Transverse colon (tissue), 4 donors: ENCODE data around the gene GNGT1. TPM values are rescaled to one million over a fixed set of nuclear protein-coding genes. Genes with fewer than 3 reads are reported as not detected.
A peak's percentile ranks its signal among the peaks of the same experiment; 100 is the strongest.

ENCODE experiments used
- DNase-seq: peaks from one replicate; pipeline ENCODE4 v3.0.0-alpha.2; 2019
- H3K27ac ChIP-seq, 4 donors: fragments of 200-600 bp; sonication (generic); 2 replicates each; pipeline ENCODE4 v1.5.1; 2016 to 2018; ENCODE audit warnings: inconsistent platforms in 4 of 4
- H3K27me3 ChIP-seq: fragments of 200-600 bp; sonication (generic); 2 replicates; pipeline ENCODE4 v1.5.1; 2017; ENCODE audit warnings: inconsistent platforms
- H3K36me3 ChIP-seq, 4 donors: fragments of 200-600 bp; sonication (generic); 2 replicates each; pipeline ENCODE4 v1.5.1; 2017 to 2019; ENCODE audit warnings: inconsistent platforms in 4 of 4
- H3K4me1 ChIP-seq, 4 donors: fragments of 200-600 bp; sonication (generic); 2 replicates each; pipeline ENCODE4 v1.5.1; 2017 to 2020; ENCODE audit warnings: inconsistent platforms in 4 of 4
- H3K4me3 ChIP-seq, 4 donors: fragments of 200-600 bp; sonication (generic); 1 replicate in 1 of 4; 2 replicates in 3 of 4; pipeline versions ENCODE4 v1.5.1 to v1.6.1; 2017 to 2019; ENCODE audit warnings: inconsistent platforms in 4 of 4
- H3K9me3 ChIP-seq, 2 donors: fragments of 200-600 bp; sonication (generic); 2 replicates each; pipeline ENCODE4 v1.5.1; 2017 to 2019; ENCODE audit warnings: inconsistent platforms in 2 of 2
- CTCF ChIP-seq, 5 experiments: fragments of 200-600 bp in 3 of 5; fragments of 450-650 bp in 2 of 5; sonication (generic) in 3 of 5; IDR thresholded peaks; 1 replicate in 2 of 5; 2 replicates in 3 of 5; pipeline ENCODE4 v1.5.1; 2016 to 2017; ENCODE audit warnings: antibody characterized with exemption in 5 of 5, inconsistent platforms in 3 of 5, mild to moderate bottlenecking in 2 of 5, moderate library complexity in 1 of 5
- EP300 ChIP-seq: sonication (generic); formaldehyde crosslinking; IDR thresholded peaks from one replicate; pipeline ENCODE4 v1.6.1; 2017; ENCODE audit warnings: antibody characterized with exemption, low read depth
- POLR2A ChIP-seq: fragments of 450-650 bp; IDR thresholded peaks from one replicate; pipeline ENCODE4 v1.6.1; 2016; ENCODE audit warnings: antibody characterized with exemption, mild to moderate bottlenecking, moderate library complexity
- POLR2AphosphoS5 ChIP-seq, 3 donors: sonication (generic); formaldehyde crosslinking; IDR thresholded peaks; one replicate each; pipeline ENCODE4 v1.6.1; 2016; ENCODE audit warnings: antibody characterized with exemption in 3 of 3
- WGBS, 2 donors: methylation state at CpG; one replicate each; pipeline ENCODE4 v1.1.5; 2018; ENCODE audit warnings: low coverage in 1 of 2; 5-methylcytosine and 5-hydroxymethylcytosine counted together
- in situ Hi-C, 4 donors: fragments of 200-750 bp; cut with MboI; loops; one replicate each; pipeline versions ENCODE4 v1.15.0 to v1.15.1; 2017; ENCODE audit warnings: low sequenced_read_pairs in 3 of 4, low pct_ligation_motif_present in 1 of 4, low pct_unique_long_range_greater_than_20kb in 1 of 4
- intact Hi-C: fragments of 100-400 bp; cut with DNase I; formaldehyde crosslinking; loops from one replicate; pipeline ENCODE4 v1.15.1; 2023; ENCODE audit warnings: low total_unique reads
- total RNA-seq, 4 donors: library from RNA; depleted of rRNA; stranded (reverse); fragments of >200 nt; gene quantifications; one replicate each; pipeline ENCODE4 v1.1.0, GENCODE V29; 2016

Gene GNGT1
- total RNA-seq, 4 donors from 2014 or later: not detected

DNA sequence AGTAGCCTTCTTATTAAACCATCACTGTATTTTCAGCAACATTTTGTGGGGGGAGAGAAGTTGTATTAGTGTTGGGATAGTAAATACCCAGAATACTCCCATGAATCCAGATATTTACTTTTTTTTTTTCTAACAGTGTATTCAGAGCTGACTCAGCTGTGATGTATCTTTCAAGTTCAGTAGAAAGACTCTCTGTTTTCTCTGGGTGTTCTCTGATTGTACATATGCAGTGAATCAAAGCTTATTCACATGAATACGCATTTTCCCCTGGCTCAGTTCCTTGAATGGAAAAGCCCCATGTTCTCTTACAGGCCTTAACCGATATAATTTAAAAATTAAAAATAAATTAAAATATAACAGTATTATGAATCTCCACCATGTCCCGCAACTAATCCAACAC, 17.1 kb upstream of the GNGT1 start:
- Histone ChIP-seq H3K9me3 (no peaks in the 10 kb centered on the region), H3K36me3 (no peaks in the 10 kb centered on the region), H3K27ac (no peak overlapping the region), H3K4me1 (peaks cover 0 to 5% (median 0%) of the 10 kb centered on the region in 4 donors), H3K4me3 (no peak overlapping the region), H3K27me3 (peaks cover 27% of the 10 kb centered on the region)
- intact Hi-C loops (no loop called here), in situ Hi-C loops (loop anchor here in 1 of 4 donors (25.0 kb wide), 1 partner anchor 198 kb away; no protein-coding TSS in a partner anchor)
- 79 to 85% methylated on average over 3 of the region's 3 CpGs for WGBS, 2 donors
- DNase-seq: no peak
- TF ChIP-seq EP300 (no peak), CTCF (IDR thresholded peaks at IDR 0.05) (no peak), POLR2A (no peak), POLR2AphosphoS5 (IDR thresholded peaks at IDR 0.05) (no peak)

- Histone ChIP-seq H3K9me3 (no peaks in the 10 kb centered on the region), H3K27me3 (peaks cover 27% of the 10 kb centered on the region), H3K27ac (peak overlapping the region in 3 of 4 donors; percentile 10 to 44 (median 40)), H3K36me3 (no peaks in the 10 kb centered on the region), H3K4me3 (peak overlapping the region; percentile 14 to 53 (median 34)), H3K4me1 (peaks cover 0 to 5% (median 0%) of the 10 kb centered on the region in 4 donors)
- WGBS, 2 donors: 12 to 14% methylated on average over 6 to 28 of the region's 28 CpGs
- intact Hi-C loops: no loop called here
- no peak for TF ChIP-seq POLR2AphosphoS5 (IDR thresholded peaks at IDR 0.05)
- TF ChIP-seq CTCF (IDR thresholded peaks at IDR 0.05): no peak
- TF ChIP-seq POLR2A: no peak
- TF ChIP-seq EP300: no peak
- in situ Hi-C loops: loop anchor here in 1 of 4 donors (25.0 kb wide), 1 partner anchor 197 kb away; no protein-coding TSS in a partner anchor
- no peak for DNase-seq
Measured at GRCh38 chr7:93890041-93890463, 16.3 kb upstream of the GNGT1 start.

DNA sequence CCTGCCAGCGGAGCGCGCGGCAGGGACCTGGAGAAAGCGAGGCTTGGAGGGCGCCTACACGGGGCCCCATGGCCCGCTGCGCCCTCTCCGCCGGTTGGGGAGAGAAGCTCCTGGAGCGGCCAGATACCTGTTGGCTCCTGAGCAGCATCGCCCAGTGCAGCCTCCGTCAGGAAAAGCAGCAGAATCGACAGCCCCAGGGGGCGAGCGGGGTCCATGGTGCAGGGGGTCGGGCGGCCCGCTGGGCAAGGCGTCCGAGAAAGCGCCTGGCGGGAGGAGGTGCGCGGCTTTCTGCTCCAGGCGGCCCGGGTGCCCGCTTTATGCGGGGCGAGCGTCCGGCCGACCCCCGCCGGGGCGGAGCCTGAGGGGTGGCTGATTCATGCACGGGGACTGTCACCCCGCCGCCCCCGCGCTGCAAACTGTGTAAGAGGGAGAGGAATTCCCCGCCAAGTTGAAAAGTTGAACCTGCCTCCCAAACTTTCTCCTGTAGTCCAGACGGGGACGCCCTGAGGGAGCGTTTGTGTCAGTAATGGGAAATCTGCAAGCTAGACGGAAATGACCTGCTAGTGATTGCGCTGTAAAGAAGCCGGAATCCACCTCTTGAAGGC, 15.8 kb upstream of the GNGT1 start, which contains the start of gene TFPI2:
Gene TFPI2, minus strand, starts transcription at position 290 of the 605 bp plus-strand sequence. Its CDS starts 75 bp downstream, at position 215.
- WGBS, 2 donors: 5 to 6% methylated on average over 3 to 38 of the region's 49 CpGs
- no peaks in the 10 kb centered on the region for H3K9me3 ChIP-seq
- no peak for TF ChIP-seq POLR2AphosphoS5 (IDR thresholded peaks at IDR 0.05)
- TF ChIP-seq POLR2A: no peak
- no peak for TF ChIP-seq CTCF (IDR thresholded peaks at IDR 0.05)
- TF ChIP-seq EP300: no peak
- no peaks in the 10 kb centered on the region for H3K36me3 ChIP-seq
- in situ Hi-C loops: loop anchor here in 1 of 4 donors (25.0 kb wide), 1 partner anchor 197 kb away; no protein-coding TSS in a partner anchor
- intact Hi-C loops: no loop called here
- peaks cover 27% of the 10 kb centered on the region for H3K27me3 ChIP-seq
- peak within 1 kb of the TSS in 3 of 4 donors; percentile 10 to 44 (median 40) for H3K27ac ChIP-seq
- H3K4me3 ChIP-seq: peak within 1 kb of the TSS; percentile 14 to 53 (median 34)
- DNase-seq: peak; percentile 14
- H3K4me1 ChIP-seq: peaks cover 0 to 5% (median 0%) of the 10 kb centered on the region in 4 donors

- 76 to 78% methylated on average over 1 of the region's 1 CpG for WGBS, 2 donors
- no peak for DNase-seq
- intact Hi-C loops: no loop called here
- H3K36me3 ChIP-seq: no peaks in the 10 kb centered on the region
- in situ Hi-C loops: loop anchor here in 1 of 4 donors (25.0 kb wide), 1 partner anchor 193 kb away; no protein-coding TSS in a partner anchor
- no peak for TF ChIP-seq EP300
- H3K4me1 ChIP-seq: peaks cover 0 to 5% (median 0%) of the 10 kb centered on the region in 4 donors
- H3K27me3 ChIP-seq: peaks cover 21% of the 10 kb centered on the region
- no peak overlapping the region for H3K27ac ChIP-seq
- no peak overlapping the region for H3K4me3 ChIP-seq
- no peaks in the 10 kb centered on the region for H3K9me3 ChIP-seq
Measured at GRCh38 chr7:93894426-93894825, 11.9 kb upstream of the GNGT1 start.
